HG02623 (cell line): ENCODE measurements around the gene NLRP8.
"Not testable (repeated sequence)": the region's sequence is repeated elsewhere in the genome, so short reads cannot be mapped to it uniquely, and the experiment has no call there.

Source experiments
- ATAC-seq: cut with Tn5 transposase; IDR thresholded peaks from one replicate; pipeline ENCODE4 v1.9.1; 2021; ENCODE audit warnings: moderate library complexity; ENCODE audit not compliant: unreplicated experiment

The NLRP8 gene

GRCh38 chr19:55962186-55962585, 14.6 kb downstream of the NLRP8 start:
- ATAC-seq, result no peak

- no peak for ATAC-seq
Observed at GRCh38 chr19:55973982-55974381, 26.4 kb downstream of the NLRP8 start.

GRCh38 chr19:55980415-55980814, 32.8 kb downstream of the NLRP8 start:
- no peak for ATAC-seq

GRCh38 chr19:55985254-55985653, 37.6 kb downstream of the NLRP8 start:
- ATAC-seq, result no peak

- ATAC-seq, result no peak
Observed at GRCh38 chr19:55986487-55986886, 38.9 kb downstream of the NLRP8 start, which contains the start of gene NLRP5. NLRP5 (plus strand) TSS chr19:55986775.

- no peak for ATAC-seq
Observed at GRCh38 chr19:55990831-55991230, 43.2 kb downstream of the NLRP8 start.

- no peak for ATAC-seq
Observed at GRCh38 chr19:55993492-55993891, 45.9 kb downstream of the NLRP8 start.

- no peak for ATAC-seq
Observed at GRCh38 chr19:56014765-56015164, 67.1 kb downstream of the NLRP8 start.

GRCh38 chr19:56015756-56016155, 68.1 kb downstream of the NLRP8 start:
- ATAC-seq, result no peak

GRCh38 chr19:56019325-56019724, 71.7 kb downstream of the NLRP8 start:
- not testable (repeated sequence) for ATAC-seq

GRCh38 chr19:56020355-56020975, 72.8 kb downstream of the NLRP8 start:
- ATAC-seq, result not testable (repeated sequence)

- no peak for ATAC-seq
Observed at GRCh38 chr19:56026769-56027168, 79.1 kb downstream of the NLRP8 start.
